Mucosa of descending colon (tissue), 3 donors: ENCODE data around the gene OPN4. TPM values are rescaled to one million over a fixed set of nuclear protein-coding genes. Genes with fewer than 3 reads are reported as not detected.

ENCODE experiments used
- ATAC-seq: fragments of 200-7000 bp; cut with Tn5 transposase; one replicate; pipeline ENCODE4 v1.9.1; 2020; ENCODE audit warnings: mild to moderate bottlenecking, moderate library complexity
- DNase-seq, 3 donors: peaks; one replicate each; pipeline ENCODE4 v3.0.0-alpha.2; 2020
- H3K36me3 ChIP-seq: fragments of 200-600 bp; one replicate; pipeline ENCODE4 v1.8.0; 2021; ENCODE audit warnings: low read depth, mild to moderate bottlenecking
- H3K4me1 ChIP-seq: fragments of 200-600 bp; one replicate; pipeline ENCODE4 v1.8.0; 2021; ENCODE audit warnings: low read depth, mild to moderate bottlenecking
- H3K4me3 ChIP-seq: fragments of 200-600 bp; one replicate; pipeline ENCODE4 v1.8.0; 2021; ENCODE audit warnings: mild to moderate bottlenecking
- H3K9me3 ChIP-seq: fragments of 200-600 bp; one replicate; pipeline ENCODE4 v1.8.0; 2021; ENCODE audit warnings: mild to moderate bottlenecking
- CTCF ChIP-seq: fragments of 200-600 bp; IDR thresholded peaks from one replicate; pipeline ENCODE4 v1.8.0; 2022; ENCODE audit warnings: antibody characterized with exemption, mild to moderate bottlenecking
- intact Hi-C, 2 donors: fragments of 100-400 bp; cut with DNase I in 1 of 2; cut with micrococcal nuclease in 1 of 2; formaldehyde crosslinking; loops; one replicate each; pipeline versions ENCODE4 v1.11.0 to v1.11.1; 2022; cut with DNase I, micrococcal nuclease
- total RNA-seq, 3 donors: library from RNA; stranded (reverse); fragmentation: NEBNext Ultra II Directional in 2 of 3; extraction: Animal tissue kit (Norgen Biotek cat#: 25700) in 2 of 3; gene quantifications; one replicate each; pipeline versions ENCODE4 v1.2.1 to v1.2.4, GENCODE V29; 2021 to 2023
- donor health status: DM: no; HTN: no; CAD: no; lungs with moderate emphysema.
- donor health status: DM: no; HTN: no; CAD: no.
- donor health status: DM: no; HTN: yes; CAD: no.

The OPN4 gene
- total RNA-seq, 3 donors from 2014 or later, result 0.20 TPM; not detected in 2

DNA sequence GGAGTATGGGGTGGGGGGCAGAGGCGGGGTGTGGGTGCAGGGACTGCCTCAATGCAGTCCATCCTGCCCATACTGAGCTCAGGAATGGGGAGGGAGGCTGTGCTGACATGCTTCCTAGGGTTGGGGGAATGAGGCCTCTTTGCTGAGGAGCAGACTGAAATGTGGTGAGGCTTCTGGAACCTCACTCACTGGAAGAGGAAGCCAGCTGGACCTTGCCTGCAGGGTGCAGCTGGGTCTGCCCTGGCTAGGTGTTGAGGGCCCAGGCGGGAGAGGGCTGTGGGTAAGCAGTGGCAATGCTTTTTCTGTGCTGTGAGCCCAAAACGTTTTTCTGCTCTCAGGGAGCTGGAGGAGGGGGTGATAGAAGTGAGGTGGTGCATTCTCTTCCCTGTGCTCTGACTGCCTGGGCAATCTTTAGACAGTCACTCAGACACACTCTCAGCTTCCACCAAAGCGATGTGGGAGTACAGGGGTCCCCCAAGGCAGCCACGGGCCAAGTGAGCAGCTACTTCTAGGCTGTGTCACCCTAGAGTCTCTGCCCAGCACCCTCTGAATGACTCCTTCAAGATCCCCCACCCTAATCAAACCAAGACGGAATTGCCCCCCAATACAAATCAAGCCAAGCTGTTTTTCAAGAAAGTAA, 60.9 kb downstream of the OPN4 start:
- peaks cover 11% of the 10 kb centered on the region for H3K4me1 ChIP-seq
- ATAC-seq, result no peak
- no peaks in the 10 kb centered on the region for H3K36me3 ChIP-seq
- TF ChIP-seq CTCF, result no peak
- H3K9me3 ChIP-seq, result no peaks in the 10 kb centered on the region
- H3K4me3 ChIP-seq, result no peak overlapping the region
- peak in 1 of 3 donors; percentile 11 for DNase-seq
- intact Hi-C loops, result no loop called here

DNA sequence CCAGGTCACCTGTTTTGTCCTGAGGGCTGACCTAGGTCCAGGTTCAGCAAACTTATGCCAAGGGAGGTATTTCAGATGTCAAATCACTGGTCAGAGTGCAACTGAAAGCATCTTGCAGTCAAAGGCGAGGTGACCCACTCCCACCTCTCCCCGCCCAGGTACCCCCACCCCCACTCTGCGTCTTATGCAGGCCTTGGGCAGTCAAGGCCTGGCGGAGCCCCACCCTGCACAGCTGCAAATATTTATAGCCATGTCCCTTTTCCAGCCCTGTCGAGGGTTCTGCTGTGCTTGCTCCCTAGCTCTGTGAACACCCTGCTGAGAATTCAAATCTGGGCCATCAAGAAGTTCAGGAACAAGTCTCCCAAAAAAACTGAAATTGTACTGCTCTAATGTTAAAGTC, 61.5 kb downstream of the OPN4 start:
- Histone ChIP-seq H3K9me3 (no peaks in the 10 kb centered on the region), H3K36me3 (no peaks in the 10 kb centered on the region), H3K4me3 (no peak overlapping the region), H3K4me1 (peaks cover 7% of the 10 kb centered on the region)
- intact Hi-C loops, result no loop called here
- ATAC-seq (no peak), DNase-seq (peak in 1 of 3 donors; percentile 17)
- TF ChIP-seq CTCF, result no peak

Other genes starting within 250 kb of the OPN4 start
- gene WAPL, start 132.8 kb upstream of the OPN4 start, total RNA-seq, result 10 to 100 TPM; 32.9 to 37.2 (median 34.0) TPM
- gene LDB3, start 14.0 kb downstream of the OPN4 start, total RNA-seq, result 10 to 100 TPM in 1 of 3 donors, 1 to 10 TPM in 1, under 1 TPM in 1; 0.96 to 22.7 (median 3.2) TPM
- 100 to 1,000 TPM in 1 of 3 donors, 10 to 100 TPM in 2; 44.4 to 126 (median 45.3) TPM for gene BMPR1A, start 102.1 kb downstream of the OPN4 start, total RNA-seq